ENCODE results near the gene SH2D7. TPM values are rescaled to one million over a fixed set of nuclear protein-coding genes. Genes with fewer than 3 reads are reported as not detected.

The SH2D7 gene
- total RNA-seq, 1 donor from 2014 or later: not detected

GRCh38 chr15:78069052-78069414 lies 23.3 kb upstream of the SH2D7 start:
- Mint-ChIP-seq H3K4me3 (ENCODE audit: unreplicated experiment) (peak overlapping the region; percentile 36), H3K4me1 (ENCODE audit: unreplicated experiment) (peaks cover 30% of the 10 kb centered on the region), H3K36me3 (ENCODE audit: unreplicated experiment) (no peaks in the 10 kb centered on the region), H3K9me3 (ENCODE audit: unreplicated experiment) (no peaks in the 10 kb centered on the region), H3K27ac (ENCODE audit: unreplicated experiment) (no peak overlapping the region), H3K27me3 (ENCODE audit: unreplicated experiment) (no peaks in the 10 kb centered on the region)
- TF ChIP-seq CTCF (IDR thresholded peaks at IDR 0.05): no peak
- DNase-seq (ENCODE audit: extremely low spot score, unreplicated experiment): no peak

GRCh38 chr15:78069462-78070029 lies 22.8 kb upstream of the SH2D7 start:
- no peak for TF ChIP-seq CTCF (IDR thresholded peaks at IDR 0.05)
- no peak for DNase-seq (ENCODE audit: extremely low spot score, unreplicated experiment)
- no peak overlapping the region for H3K27ac Mint-ChIP-seq (ENCODE audit: unreplicated experiment)
- H3K27me3 Mint-ChIP-seq (ENCODE audit: unreplicated experiment): no peaks in the 10 kb centered on the region
- peaks cover 34% of the 10 kb centered on the region for H3K4me1 Mint-ChIP-seq (ENCODE audit: unreplicated experiment)
- H3K9me3 Mint-ChIP-seq (ENCODE audit: unreplicated experiment): no peaks in the 10 kb centered on the region
- peak overlapping the region; percentile 18 for H3K4me3 Mint-ChIP-seq (ENCODE audit: unreplicated experiment)
- H3K36me3 Mint-ChIP-seq (ENCODE audit: unreplicated experiment): peaks cover under 1% of the 10 kb centered on the region

GRCh38 chr15:78070049-78070700 lies 22.2 kb upstream of the SH2D7 start:
- Mint-ChIP-seq H3K4me3 (ENCODE audit: unreplicated experiment) (peak overlapping the region; percentile 18), H3K9me3 (ENCODE audit: unreplicated experiment) (no peaks in the 10 kb centered on the region), H3K27me3 (ENCODE audit: unreplicated experiment) (no peaks in the 10 kb centered on the region), H3K27ac (ENCODE audit: unreplicated experiment) (no peak overlapping the region), H3K36me3 (ENCODE audit: unreplicated experiment) (peaks cover 2% of the 10 kb centered on the region), H3K4me1 (ENCODE audit: unreplicated experiment) (peaks cover 39% of the 10 kb centered on the region)
- no peak for TF ChIP-seq CTCF (IDR thresholded peaks at IDR 0.05)
- no peak for DNase-seq (ENCODE audit: extremely low spot score, unreplicated experiment)

GRCh38 chr15:78071383-78071782 lies 21.0 kb upstream of the SH2D7 start:
- Mint-ChIP-seq H3K36me3 (ENCODE audit: unreplicated experiment) (peaks cover 2% of the 10 kb centered on the region), H3K4me3 (ENCODE audit: unreplicated experiment) (no peak overlapping the region), H3K27ac (ENCODE audit: unreplicated experiment) (peak overlapping the region; percentile 83), H3K9me3 (ENCODE audit: unreplicated experiment) (no peaks in the 10 kb centered on the region), H3K27me3 (ENCODE audit: unreplicated experiment) (no peaks in the 10 kb centered on the region), H3K4me1 (ENCODE audit: unreplicated experiment) (peaks cover 51% of the 10 kb centered on the region)
- no peak for DNase-seq (ENCODE audit: extremely low spot score, unreplicated experiment)
- no peak for TF ChIP-seq CTCF (IDR thresholded peaks at IDR 0.05)

GRCh38 chr15:78072080-78072892 lies 20.1 kb upstream of the SH2D7 start:
- H3K27me3 Mint-ChIP-seq (ENCODE audit: unreplicated experiment): no peaks in the 10 kb centered on the region
- DNase-seq (ENCODE audit: extremely low spot score, unreplicated experiment): no peak
- H3K27ac Mint-ChIP-seq (ENCODE audit: unreplicated experiment): peak overlapping the region; percentile 83
- peak overlapping the region; percentile 10 for H3K4me3 Mint-ChIP-seq (ENCODE audit: unreplicated experiment)
- peaks cover 56% of the 10 kb centered on the region for H3K4me1 Mint-ChIP-seq (ENCODE audit: unreplicated experiment)
- no peak for TF ChIP-seq CTCF (IDR thresholded peaks at IDR 0.05)
- peaks cover 2% of the 10 kb centered on the region for H3K36me3 Mint-ChIP-seq (ENCODE audit: unreplicated experiment)
- no peaks in the 10 kb centered on the region for H3K9me3 Mint-ChIP-seq (ENCODE audit: unreplicated experiment)

Measured in osteocyte (in vitro differentiated cells).